ENCODE measurements around the gene SCN2A.

Gene SCN2A

DNA sequence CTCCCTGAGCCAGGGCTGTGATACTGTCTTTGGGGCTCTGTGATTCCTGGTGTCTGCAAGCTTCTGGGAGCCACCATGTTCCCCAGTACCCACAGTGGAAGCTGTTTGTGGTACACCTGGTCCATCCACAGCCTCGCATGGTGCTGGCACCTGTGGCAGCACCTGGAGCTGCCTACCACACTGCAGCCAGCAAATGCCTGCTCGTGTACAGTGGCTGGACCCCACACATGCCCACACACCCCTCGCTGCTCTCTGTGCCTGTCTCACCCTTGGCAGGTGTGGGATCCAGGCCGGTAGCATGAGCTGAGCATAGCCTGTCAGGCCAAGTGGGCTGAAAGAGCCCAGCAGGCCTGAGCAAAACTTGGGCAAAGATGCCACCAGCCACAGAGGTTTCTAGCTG is 188.5 kb downstream of the SCN2A start:
- DNase-seq = no peak

- DNase-seq = no peak
These were observed 189.7 kb downstream of the SCN2A start for GRCh38 chr2:165428926-165429325.

- DNase-seq = no peak
These were observed 191.8 kb downstream of the SCN2A start for GRCh38 chr2:165431014-165431413.

GRCh38 chr2:165432234-165432966 is 193.2 kb downstream of the SCN2A start:
- DNase-seq = no peak

- no peak for DNase-seq
These were observed 195.8 kb downstream of the SCN2A start for GRCh38 chr2:165434865-165435496.

- no peak for DNase-seq
These were observed 196.4 kb downstream of the SCN2A start for GRCh38 chr2:165435611-165436010.

DNA sequence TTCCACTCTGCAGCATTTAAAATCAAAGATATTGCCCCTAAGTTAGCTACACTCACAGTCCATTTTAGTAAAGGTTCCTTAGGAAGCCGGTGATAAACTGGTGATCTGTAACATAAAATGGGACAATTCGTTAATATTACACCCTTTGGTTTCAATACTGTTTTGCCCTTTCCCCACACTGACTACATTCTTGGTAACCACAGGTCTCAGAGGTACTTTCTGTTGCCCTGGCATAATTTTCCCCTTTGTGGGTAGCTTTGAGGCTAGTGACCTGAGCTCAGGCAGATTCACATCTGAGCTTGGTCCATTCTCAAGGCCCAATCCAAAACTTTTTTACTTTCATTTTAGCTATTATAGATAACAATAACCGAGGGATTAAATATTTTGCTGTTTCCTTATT is 197.3 kb downstream of the SCN2A start:
- no peak for DNase-seq

- DNase-seq = no peak
These were observed 201.2 kb downstream of the SCN2A start for GRCh38 chr2:165440367-165440766.

All from NCI-H1105 (cell line).